Endothelial cell (in vitro differentiated cells): ENCODE results near the gene MYLK2. TPM values are rescaled to one million over a fixed set of nuclear protein-coding genes. Genes with fewer than 3 reads are reported as not detected.

Source experiments
- DNase-seq: peaks from one replicate; pipeline ENCODE4 v3.0.0; 2021; ENCODE audit warnings: low spot score
- H3K27ac Mint-ChIP-seq: one replicate; pipeline ENCODE4 v1.8.0; 2021; ENCODE audit warnings: mixed read lengths, inconsistent platforms; ENCODE audit not compliant: unreplicated experiment
- H3K27me3 Mint-ChIP-seq: one replicate; pipeline ENCODE4 v1.8.0; 2021; ENCODE audit warnings: mild to moderate bottlenecking, moderate library complexity, mixed read lengths, inconsistent platforms; ENCODE audit not compliant: unreplicated experiment
- H3K36me3 Mint-ChIP-seq: one replicate; pipeline ENCODE4 v1.8.0; 2021; ENCODE audit warnings: mild to moderate bottlenecking, low read depth, mixed read lengths, inconsistent platforms; ENCODE audit not compliant: unreplicated experiment
- H3K4me1 Mint-ChIP-seq: one replicate; pipeline ENCODE4 v1.8.0; 2021; ENCODE audit warnings: mild to moderate bottlenecking, mixed read lengths, inconsistent platforms; ENCODE audit not compliant: unreplicated experiment
- H3K4me3 Mint-ChIP-seq: one replicate; pipeline ENCODE4 v1.8.0; 2021; ENCODE audit warnings: mild to moderate bottlenecking, mixed read lengths, inconsistent platforms; ENCODE audit not compliant: unreplicated experiment
- H3K9me3 Mint-ChIP-seq: one replicate; pipeline ENCODE4 v1.8.0; 2021; ENCODE audit warnings: mixed read lengths, inconsistent platforms; ENCODE audit not compliant: unreplicated experiment
- total RNA-seq: library from RNA; stranded (reverse); fragmentation: NEBNext Ultra II Directional; extraction: Animal tissue kit (Norgen Biotek cat#: 25700); gene quantifications from one replicate; pipeline ENCODE4 v1.2.1, GENCODE V29; 2021; ENCODE audit not compliant: unreplicated experiment
- TF ChIP-seq, protein P1 (sequence below): fragments of 200-600 bp; sonication (generic); IDR thresholded peaks from one replicate; pipeline ENCODE4 v1.5.0; 2021; ENCODE audit warnings: antibody characterized with exemption; ENCODE audit not compliant: unreplicated experiment

The MYLK2 gene
- total RNA-seq, 1 donor from 2014 or later, result 1.7 TPM

DNA sequence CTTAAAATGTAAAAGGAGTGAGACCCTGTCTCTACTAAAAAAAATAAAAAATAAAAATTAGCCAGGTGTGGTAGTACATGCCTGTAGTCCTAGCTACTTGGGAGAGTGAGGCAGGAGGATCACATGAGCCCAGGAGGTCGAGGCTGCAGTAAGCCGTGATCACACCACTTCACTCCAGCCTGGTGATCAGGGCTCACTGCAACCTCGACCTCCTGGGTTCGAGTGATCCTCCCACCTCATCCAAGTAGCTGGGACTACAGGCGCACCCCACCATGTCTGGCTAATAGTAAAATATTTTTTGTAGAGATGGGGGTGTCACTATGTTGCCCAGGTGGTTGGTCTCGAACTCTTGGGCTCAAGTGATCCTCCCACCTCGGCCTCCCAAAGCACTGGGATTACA is 34.3 kb downstream of the MYLK2 start:
- Mint-ChIP-seq H3K4me1 (no peaks in the 10 kb centered on the region), H3K27ac (no peak overlapping the region), H3K27me3 (peaks cover 9% of the 10 kb centered on the region), H3K9me3 (no peaks in the 10 kb centered on the region), H3K4me3 (no peak overlapping the region), H3K36me3 (peaks cover 4% of the 10 kb centered on the region)
- TF ChIP-seq, protein P1, sequence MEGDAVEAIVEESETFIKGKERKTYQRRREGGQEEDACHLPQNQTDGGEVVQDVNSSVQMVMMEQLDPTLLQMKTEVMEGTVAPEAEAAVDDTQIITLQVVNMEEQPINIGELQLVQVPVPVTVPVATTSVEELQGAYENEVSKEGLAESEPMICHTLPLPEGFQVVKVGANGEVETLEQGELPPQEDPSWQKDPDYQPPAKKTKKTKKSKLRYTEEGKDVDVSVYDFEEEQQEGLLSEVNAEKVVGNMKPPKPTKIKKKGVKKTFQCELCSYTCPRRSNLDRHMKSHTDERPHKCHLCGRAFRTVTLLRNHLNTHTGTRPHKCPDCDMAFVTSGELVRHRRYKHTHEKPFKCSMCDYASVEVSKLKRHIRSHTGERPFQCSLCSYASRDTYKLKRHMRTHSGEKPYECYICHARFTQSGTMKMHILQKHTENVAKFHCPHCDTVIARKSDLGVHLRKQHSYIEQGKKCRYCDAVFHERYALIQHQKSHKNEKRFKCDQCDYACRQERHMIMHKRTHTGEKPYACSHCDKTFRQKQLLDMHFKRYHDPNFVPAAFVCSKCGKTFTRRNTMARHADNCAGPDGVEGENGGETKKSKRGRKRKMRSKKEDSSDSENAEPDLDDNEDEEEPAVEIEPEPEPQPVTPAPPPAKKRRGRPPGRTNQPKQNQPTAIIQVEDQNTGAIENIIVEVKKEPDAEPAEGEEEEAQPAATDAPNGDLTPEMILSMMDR, result no peak
- DNase-seq, result no peak

DNA sequence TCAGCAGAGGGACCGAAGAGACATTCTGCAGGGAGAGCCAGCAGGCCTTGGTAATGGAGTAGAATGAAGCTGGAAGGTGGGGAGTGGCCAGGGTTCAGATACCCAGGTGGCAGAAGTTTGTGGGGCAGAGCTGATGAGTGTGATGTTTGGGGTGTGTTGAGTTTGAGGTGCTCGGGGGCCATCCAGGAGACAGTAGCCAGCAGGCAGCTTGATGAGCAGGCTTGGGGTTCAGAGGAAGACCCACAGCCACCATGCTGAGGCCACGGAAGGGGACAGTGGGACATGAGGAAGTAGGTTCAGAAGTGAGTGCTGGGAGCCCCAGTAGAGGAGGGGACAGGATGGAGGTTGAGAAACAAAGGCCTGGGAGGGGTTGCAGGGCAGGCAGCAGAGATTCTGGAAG is 37.4 kb downstream of the MYLK2 start:
- Mint-ChIP-seq H3K27me3 (peaks cover 8% of the 10 kb centered on the region), H3K9me3 (no peaks in the 10 kb centered on the region), H3K4me1 (no peaks in the 10 kb centered on the region), H3K27ac (no peak overlapping the region), H3K4me3 (no peak overlapping the region), H3K36me3 (peaks cover 4% of the 10 kb centered on the region)
- DNase-seq, result no peak
- TF ChIP-seq, protein P1, result no peak

DNA sequence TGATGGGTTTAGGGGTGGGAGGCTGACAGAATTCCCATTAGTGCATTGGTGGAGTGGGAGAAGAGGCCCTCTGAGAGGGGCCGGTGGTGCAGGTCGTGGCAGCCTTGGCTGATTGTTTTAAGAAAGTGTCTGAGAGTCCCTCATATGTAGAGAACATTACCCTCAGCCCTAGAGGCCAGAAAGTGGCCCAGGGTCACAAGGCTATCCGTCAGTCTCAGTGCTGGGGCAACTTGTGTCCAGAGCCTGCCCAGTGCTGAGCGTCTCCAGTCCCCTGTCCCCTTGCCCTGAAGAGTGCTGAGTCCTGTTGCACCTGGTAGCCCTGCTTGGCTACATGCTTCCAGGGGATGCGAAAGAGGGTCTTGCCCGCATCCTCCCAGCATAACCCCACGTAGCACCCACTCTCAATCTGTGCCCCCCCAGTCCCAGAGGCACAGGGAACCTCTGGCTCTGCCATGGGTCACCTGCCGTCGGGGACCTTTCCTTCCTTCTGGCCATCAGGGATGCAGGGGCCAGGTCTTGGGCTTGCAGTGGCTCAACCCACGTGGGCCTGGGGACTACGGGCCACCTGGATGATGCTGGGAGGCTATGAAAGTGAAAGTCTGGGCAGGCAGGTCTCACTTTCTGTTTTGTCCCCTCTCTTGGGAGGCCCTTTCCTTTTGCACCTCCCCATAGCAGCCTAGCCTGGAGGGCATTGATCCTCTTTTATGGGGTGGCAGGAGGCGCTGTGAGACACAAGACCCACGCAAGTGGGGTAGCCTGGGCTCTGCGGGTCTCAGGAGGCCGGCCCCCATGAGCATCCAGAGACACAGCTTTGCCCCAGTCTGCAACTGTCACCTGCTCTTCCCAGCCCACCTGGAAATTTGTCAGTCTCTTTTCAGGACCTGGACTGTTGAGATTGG is 39.0 kb downstream of the MYLK2 start:
- peaks cover 14% of the 10 kb centered on the region for H3K27me3 Mint-ChIP-seq
- no peaks in the 10 kb centered on the region for H3K9me3 Mint-ChIP-seq
- TF ChIP-seq, protein P1, result no peak
- no peak for DNase-seq
- peaks cover 4% of the 10 kb centered on the region for H3K36me3 Mint-ChIP-seq
- no peak overlapping the region for H3K4me3 Mint-ChIP-seq
- H3K4me1 Mint-ChIP-seq, result peaks cover 8% of the 10 kb centered on the region
- no peak overlapping the region for H3K27ac Mint-ChIP-seq

DNA sequence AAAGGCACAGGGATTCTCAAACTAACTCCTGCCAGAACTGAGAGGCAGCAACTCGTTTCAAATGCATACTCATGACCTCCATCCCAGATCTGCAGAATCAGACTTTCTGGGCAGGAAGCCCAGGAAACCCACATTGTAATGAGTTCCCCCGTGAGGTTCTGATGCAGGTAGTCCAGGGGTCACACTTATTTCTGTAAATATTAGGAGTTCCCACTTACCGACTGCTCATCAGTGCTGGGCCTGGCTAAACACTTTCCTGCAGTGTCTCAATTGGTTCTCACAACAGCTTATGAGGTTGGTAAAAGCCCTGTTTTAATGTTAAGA is 39.6 kb downstream of the MYLK2 start:
- DNase-seq, result no peak
- peaks cover 4% of the 10 kb centered on the region for H3K36me3 Mint-ChIP-seq
- no peak overlapping the region for H3K27ac Mint-ChIP-seq

More for the DNA sequence above, 39.6 kb downstream of the MYLK2 start:
- peaks cover 8% of the 10 kb centered on the region for H3K4me1 Mint-ChIP-seq
- no peaks in the 10 kb centered on the region for H3K9me3 Mint-ChIP-seq
- TF ChIP-seq, protein P1, result no peak
- H3K4me3 Mint-ChIP-seq, result no peak overlapping the region
- peaks cover 16% of the 10 kb centered on the region for H3K27me3 Mint-ChIP-seq
